Stimulated activated CD8-positive, alpha-beta memory T cell treated with anti-CD3 and anti-CD28 coated beads, Interleukin-7, amount 100 ng/mL, for 48 hours (primary cell): Measurements from ENCODE around the gene ISYNA1.
A peak's percentile ranks its signal among the peaks of the same experiment; 100 is the strongest.
"Not testable (repeated sequence)": the region's sequence is repeated elsewhere in the genome, so short reads cannot be mapped to it uniquely, and the experiment has no call there.

ENCODE experiments used
- DNase-seq, 2 donors: peaks; one replicate each; pipeline ENCODE4 v3.0.0-alpha.2; 2020; ENCODE audit warnings: low read depth in 1 of 2; ENCODE audit errors: extremely low read depth in 1 of 2

Gene ISYNA1

DNA sequence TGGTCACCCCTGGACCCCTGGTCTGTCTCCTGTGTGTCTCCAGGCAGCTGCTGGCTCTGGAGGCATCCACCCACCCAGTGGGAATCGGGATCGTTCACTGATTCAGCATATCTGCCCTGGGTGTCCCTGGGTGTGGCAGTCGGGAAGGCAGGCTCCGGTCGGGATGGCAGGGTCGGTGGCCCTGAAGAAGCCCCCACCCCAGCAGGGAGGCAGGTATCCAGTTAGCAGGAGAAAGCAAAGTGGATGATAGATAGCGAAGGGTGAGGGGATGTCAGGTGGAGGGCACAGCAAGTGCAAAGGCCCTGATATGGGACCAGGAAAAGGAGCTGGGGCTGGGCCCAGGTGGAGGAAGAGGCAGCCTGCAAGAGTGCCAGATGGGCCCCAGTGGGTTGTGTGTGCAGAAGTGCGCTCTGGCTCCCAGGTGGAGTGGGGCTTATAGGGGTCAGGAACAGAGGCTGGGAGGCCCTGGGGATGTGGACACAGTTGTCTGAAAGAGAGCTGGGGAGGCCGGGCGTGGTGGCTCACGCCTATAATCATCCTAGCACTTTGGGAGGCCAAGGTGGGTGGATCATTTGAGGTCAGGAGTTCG is 16.5 kb downstream of the ISYNA1 start:
- no peak for DNase-seq

DNA sequence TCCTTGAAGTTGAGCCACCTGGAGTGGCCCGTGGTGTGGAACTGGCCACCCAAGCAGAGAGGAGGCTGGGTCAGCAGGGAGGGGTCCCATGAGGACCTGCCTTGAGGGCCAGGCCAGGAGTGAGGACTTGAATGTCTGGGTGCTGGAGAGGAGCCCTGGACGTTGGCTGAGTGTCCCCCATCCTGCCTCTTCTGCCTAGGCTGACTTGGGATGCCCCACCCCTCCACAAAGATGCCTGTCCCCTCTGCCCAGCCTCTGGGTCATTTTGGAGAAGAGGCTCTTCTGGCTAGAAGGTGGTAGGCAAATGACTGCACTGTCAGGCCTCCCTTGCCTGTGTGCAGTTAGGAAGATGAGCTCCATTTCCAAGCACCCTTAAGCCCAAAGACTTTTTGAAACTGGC is 17.0 kb downstream of the ISYNA1 start:
- DNase-seq, result no peak

DNA sequence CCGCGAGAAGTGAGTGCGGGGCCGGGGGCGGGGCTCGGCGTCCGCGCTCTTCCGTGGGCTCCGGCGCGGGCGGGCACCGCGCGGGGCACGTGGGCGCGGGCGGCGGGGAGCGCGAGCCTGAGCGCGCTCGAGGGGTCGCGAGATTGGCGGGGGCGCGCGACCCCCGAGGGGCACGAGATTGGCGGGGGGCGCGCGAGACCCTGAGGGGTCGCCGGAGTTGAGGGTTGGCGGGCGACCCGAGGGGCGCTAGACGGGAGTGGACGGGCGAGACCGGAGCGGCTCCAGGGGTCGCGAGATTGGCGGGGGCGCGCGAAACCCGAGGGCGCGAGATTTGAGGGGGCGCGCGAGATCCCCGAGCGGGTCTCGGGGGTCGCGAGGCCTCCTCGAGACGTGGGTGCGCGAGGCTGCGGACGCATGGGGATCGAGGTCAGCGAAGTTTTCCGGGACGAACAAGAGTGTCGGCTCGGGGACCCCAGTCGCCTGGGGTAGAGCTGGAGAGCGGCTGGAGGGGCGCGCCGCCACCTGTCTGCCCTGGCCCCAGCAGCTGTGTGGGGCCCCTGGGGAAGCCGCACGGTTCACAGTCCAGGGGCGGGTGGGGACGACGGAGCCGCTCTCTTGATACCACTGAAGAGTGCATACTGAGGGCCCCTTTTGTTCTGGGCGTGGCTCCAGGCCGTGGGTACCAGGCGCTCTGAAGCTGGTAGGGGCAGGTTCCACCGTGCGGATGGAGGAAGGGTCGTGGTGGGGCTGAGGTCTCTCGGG is 18.1 kb downstream of the ISYNA1 start:
- DNase-seq, result no peak

DNA sequence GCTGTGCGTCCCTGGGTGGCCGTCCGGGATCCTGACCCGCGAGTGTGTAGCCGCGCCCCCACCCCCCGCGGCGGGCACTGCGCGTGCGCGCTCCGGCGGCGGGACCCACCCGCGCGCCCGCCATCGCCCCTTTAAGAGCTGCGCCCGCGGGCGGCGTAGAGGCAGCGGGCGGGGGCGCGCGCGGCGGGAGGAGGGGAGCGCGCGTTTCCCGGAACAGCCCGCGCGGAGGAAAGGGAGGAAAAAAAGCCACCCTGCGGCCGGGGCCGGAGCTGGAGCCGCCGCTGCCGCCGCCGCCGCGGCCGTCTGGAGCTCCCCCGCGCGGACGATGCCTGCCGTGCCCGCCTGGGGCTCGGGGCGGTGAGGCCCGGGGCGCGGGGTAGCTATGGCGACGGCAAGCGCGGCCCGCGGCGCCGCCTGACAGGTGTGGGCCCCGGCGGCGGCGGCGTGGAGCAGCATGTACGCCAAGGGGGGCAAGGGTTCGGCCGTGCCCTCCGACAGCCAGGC is 18.7 kb downstream of the ISYNA1 start, which contains the start of gene SSBP4:
Gene SSBP4 (plus strand): TSS at position 204 of the 504 bp plus-strand sequence. CDS start 251 bp downstream, at position 455.
- DNase-seq, result peak in 1 of 2 donors; percentile 64

DNA sequence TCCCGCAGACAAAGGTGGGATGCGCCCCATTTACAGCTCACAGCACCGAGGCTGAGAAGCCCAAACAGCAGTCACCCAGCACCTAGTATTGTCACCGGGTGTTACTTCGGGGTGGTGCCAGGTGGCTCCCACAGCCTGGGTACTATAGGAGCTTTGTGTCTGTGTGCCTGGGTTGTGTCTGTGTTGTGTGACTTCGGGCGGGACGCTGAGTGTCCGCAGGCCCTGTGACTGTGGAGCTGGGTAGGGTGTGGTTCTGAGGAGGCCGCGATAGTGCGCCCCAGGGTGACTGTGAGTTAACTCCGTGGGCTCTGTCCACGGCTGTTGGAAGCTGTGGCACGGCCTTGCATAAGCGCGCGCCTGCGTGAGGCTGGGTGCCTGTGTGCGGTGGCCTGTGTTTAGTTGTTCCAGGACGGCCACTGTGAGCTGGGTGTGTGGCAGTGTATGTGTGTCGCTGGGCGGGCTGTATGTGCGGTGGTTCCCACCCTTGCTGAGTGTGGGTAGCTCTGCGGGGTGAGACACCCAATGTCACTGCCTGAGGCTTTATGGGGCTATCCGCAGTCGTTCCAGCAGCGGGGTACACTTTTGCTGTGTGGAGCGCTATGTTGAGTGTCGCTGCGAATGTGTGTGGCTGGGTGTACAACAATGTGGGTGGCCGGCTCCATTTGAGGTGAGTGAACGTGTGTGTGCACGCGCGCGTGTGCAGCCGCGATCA is 19.3 kb downstream of the ISYNA1 start:
- DNase-seq, result no peak

DNA sequence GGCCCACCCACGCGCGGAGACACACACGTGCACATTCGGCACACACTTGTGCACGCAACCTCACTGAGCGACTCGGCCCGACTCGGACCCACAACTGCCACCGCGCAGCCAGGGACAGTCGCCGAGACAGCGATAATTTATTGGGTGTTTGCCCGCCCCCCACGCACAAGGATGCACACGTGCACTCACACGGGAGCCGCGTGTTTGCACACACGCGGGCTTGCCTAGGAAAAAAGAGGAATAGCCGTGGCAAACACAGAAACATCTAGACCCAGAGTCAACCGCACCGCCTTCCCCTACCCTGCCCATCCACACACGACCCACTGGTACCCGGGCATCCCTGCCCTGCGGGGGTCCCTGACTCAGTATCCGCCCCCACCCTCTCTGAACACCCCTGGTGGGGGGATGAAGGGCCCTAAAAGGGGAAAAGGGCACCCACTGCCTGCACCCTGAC is 19.9 kb downstream of the ISYNA1 start:
- no peak for DNase-seq

DNA sequence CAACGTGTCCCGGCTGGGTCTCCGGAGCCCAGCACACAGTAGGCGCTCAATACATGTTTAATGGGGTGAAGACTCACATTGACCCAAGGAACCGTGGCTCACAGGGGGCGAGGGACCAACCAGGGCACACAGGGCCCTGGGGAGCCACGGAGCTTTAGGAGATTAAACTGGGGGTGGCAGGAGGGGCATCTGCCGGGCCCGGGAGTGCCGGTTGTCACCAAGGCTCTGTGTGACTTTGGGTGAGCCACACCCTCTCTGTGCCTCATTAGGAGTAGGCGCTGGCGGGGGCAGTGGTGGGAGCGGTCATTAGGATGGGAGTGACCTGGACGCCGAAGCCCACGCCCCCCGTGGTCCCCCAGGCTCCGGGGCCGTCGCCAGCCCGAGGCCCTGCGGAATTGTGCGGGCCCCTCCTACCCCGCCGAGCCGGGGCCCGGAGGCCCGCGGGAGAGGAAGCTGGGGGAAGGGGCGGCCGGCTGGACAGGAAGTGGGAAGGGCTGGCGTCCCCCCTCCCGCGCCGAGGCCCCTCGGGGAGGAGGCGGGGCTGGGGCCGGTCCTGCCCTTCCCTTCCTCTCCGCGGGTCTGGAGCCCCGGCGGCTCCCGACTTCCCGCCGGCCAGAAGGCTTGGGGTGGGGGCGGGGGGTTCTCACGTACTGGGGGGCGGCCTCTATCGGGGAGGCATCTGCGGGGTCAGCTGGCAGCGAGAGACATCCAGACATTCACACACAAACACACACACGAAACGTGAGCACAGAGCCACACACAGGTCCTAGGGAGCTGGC is 20.5 kb downstream of the ISYNA1 start:
- DNase-seq, result no peak

DNA sequence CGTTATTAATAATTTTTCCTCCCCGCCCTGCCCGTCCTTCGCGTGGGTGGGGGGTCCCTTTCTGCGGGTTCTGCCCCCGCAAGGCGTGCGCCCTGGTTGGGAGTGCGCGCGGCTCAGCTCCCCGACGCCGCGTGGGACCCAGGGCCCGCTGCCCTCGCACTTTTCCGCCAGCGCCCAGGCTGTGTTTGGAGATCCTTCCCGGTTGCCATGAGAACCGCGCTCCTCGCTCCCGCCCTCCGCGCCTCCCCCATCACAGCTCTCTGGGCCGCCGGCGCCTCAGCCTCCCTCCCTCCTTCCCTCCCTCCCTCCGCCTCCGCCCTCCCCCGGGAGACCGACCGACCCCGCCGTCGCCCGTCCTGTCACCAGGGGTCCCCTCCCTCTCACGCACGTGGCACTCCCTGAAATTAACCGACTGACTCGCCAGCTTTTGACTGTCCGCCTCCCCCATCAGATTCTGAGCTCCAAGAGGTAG is 21.1 kb downstream of the ISYNA1 start:
- peak; percentile 46 to 62 for DNase-seq

DNA sequence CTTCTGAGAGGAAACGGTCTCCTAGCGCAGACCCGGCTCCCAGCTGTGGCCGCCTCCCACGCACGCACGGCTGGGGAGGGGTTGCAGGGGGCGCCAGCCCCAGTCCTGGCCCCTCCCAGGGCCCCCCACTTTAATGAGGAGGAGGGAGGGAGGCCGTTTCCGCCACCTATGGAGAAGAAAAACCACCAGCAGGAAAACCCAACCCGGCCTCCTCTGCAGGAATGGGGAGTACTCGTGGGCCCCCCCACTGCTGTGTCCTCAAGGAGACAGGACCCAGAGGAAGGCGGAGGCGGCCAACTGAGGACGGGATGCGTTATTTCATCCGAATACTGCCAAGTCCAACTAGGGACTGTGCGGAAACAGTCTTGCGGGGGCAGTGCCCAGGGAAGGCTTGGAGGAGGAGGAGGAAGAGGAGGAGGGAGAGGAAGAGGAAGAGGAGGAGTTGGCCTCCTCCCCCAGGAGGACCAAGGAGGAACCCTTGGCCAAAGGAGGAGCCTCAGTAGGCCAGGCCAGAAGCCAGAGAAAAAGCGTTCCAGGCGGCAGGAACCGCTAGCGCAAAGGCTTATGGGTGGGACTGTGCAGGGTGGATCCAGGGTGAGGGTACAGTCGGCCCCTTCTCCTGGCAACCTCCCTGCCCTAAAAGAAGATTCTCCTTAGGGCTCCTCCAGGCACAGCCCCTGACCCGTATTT is 22.6 kb downstream of the ISYNA1 start:
- DNase-seq, result no peak

DNA sequence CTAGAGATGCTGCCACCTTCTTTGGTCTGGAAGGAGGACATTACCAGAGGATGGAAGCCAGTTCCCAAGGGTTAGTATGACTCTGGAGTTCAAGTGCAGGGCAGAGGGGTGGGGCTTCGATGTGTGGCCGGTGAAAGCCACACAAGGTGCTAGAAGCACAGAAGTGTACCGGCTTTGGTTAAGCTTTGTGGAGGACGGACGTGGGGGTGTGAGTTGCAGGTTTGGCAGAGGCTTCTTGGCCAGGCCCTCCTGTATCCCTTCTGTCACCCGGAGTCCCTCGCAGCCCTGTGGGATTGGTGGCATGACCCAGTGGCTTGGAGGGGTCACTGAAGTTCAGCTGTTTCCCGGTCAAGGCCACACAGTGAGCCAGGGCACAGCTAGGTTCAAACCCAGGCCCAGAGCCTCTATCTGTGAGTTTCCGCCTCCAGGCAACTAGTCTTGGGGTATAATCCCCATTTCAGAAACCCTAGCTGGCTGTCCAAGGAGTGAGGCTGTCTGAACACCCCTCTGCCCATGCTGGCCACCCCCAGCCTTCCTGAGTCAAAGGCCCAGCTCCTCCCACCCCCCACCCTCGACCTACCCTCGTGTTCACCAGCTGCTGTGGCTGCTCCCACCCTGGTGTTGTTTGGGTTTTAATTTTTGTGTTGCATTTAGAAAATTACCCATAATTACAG is 23.3 kb downstream of the ISYNA1 start:
- DNase-seq, result no peak

DNA sequence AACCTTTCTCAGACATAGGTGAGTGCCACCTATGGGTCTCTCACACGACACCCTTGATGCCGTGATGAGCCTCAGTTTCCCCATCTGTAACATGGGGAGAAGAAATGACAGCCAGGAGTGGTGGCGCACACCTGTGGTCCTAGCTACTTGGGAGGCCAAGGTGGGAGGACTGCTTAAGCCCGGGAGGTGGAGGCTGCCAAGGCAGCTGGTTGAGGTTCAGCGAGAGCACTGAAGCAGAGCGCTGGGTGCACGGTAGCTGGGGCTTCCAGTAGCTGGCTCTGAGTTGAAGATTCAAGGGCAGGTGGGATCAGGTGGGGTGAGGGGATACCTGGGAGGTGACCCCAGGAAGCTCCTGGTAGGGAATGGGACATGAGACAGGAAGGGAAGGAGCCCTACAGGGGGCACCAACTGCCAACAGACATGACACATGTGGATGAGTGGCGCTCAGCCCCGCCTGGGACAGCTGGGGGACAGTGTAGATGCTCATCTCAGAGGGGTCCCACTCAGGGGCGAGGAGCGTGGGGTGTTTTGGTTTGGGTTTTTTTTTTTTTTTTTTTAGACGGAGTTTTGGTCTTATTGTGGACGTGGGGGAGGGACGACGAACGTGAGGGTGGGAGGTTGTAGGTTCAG is 25.2 kb downstream of the ISYNA1 start:
- DNase-seq, result no peak

DNA sequence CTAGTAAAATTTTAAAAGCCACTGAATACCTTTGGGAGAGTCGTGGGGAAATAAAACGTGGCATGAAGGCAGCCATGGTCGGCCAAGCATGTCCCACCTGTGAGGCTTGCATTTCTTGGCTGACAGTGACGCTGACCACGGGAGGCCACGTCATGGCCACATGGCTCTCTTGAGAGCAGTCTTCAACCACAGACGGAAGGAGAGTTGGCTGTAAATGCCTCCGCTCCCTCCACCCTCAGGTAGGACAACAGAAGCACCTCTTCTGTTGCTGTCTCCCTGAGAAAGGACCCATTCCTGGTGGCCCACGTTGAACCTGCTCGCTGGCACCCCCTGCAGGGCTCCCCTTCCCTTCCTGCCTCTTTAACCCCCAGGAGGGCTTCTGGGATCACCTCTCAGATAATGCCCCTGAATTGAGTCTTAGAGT is 29.9 kb downstream of the ISYNA1 start:
- no peak for DNase-seq

DNA sequence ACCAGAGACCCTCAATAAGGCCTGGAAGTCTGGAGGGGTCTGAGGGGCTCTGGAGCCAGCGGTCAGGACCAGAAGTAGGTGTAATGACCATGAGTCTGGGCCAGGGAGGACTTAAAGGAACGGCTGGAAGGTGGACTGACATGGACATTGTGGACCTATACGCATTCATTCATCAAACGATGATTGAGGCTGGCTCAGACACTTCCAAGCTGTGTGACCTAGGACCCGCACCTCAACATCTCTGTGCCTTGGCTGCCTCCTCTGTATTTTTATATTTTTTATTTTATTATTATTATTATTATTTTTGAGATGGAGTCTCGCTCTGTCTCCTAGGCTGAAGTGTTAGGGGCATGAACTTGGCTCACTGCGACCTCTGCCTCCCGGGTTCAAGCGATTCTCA is 31.2 kb downstream of the ISYNA1 start:
- DNase-seq, result no peak

DNA sequence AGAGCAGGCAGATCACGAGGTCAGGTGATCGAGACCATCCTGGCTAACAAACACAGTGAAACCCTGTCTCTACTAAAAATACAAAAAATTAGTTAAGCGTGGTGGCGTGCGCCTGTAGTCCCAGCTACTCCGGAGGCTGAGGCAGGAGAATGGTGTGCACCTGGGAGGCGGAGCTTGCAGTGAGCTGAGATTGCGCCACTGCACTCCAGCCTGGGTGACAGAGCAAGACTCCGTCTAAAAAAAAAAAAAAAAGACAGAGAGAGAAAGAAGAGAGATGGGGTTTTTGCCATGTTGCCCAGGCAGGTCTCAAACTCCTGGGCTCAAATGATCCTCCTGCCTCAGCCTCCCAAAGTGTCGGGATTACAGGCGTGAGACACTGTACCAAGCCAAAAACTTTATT is 32.2 kb downstream of the ISYNA1 start:
- DNase-seq, result not testable (repeated sequence)

DNA sequence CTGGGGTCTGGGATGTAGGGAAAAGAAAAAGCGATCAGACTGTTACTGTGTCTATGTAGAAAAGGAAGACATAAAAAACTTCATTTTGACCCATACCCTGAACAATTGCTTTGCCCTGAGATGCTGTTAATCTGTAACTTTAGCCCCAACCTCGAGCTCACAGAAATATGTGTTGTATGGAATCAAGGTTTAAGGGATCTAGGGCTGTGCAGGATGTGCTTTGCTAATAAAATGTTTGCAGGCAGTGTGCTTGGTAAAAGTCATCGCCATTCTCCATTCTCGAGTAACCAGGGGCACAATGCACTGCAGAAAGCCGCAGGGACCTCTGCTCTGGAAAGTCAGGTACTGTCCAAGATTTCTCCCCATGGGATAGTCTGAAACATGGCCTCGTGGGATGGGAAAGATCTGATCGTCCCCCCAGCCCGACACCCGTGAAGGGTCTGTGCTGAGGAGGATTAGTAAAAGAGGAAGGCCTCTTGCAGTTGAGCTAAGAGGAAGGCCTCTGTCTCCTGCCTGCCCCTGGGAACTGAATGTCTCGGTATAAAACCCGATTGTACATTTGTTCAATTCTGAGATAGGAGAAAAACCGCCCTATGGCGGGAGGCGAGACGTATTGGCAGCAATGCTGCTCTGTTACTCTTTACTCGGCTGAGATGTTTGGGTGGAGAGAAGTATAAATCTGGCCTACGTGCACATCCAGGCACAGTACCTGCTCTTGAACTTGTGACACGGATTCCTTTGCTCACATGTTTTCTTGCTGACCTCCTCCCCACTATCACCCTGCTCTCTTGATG is 35.3 kb downstream of the ISYNA1 start:
- not testable (repeated sequence) for DNase-seq

DNA sequence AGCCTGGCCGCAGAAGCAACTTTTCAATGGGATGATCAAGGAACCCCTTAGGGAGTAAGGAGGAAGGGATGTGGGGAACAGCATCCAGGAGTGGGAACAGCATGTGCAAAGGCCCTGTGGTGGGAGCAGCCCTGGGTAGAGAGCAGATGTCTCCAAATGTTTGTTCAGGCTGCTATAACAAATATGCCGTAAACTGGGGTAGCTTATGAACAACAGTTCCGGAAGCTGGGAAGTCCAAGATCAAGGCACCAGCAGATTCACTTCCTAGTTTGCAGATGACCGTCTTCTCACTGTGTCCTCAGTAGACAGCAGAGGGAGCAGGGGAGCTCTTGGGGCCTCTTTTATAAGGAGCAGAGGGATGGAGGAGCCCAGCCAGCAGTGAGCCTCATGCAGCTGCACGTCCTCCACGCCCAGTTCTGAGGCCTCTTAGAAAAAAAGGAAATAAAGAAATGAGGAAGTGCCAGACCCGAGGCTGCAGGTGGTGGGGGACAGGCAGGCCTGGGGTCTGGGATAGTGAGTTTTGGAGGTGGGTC is 36.3 kb downstream of the ISYNA1 start:
- DNase-seq, result no peak

DNA sequence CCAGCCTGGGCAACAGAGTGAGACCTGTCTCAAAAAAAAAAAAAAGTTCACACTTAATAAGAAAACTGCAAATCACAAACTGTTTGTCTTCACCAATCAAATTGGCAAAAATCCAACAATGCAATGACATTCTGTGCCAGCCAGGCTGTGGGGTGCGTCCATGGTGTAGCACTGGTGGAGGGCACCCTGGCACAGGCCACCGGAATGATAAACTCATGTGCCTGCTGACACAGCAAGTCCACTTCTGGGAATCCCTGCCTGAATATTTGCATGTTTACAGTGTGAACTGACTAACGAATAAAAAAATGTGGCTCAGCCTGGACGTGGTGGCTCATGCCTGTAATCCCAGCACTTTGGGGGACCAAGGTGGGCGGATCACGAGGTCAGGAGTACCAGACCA is 38.9 kb downstream of the ISYNA1 start:
- no peak for DNase-seq
